Endodermal cell (in vitro differentiated cells): ENCODE data around the gene PPP2R5B. TPM values are rescaled to one million over a fixed set of nuclear protein-coding genes. Genes with fewer than 3 reads are reported as not detected.

Source experiments
- DNase-seq: peaks from one replicate; pipeline ENCODE4 v3.0.0-alpha.2; 2017
- H3K27ac ChIP-seq: 2 replicates; pipeline ENCODE4 v1.5.1; 2013; ENCODE audit warnings: mild to moderate bottlenecking, low read depth, low read length, moderate library complexity
- H3K27me3 ChIP-seq: 2 replicates; pipeline ENCODE4 v1.6.1; 2013; ENCODE audit warnings: mild to moderate bottlenecking, low read length, moderate library complexity; ENCODE audit not compliant: insufficient read depth, control insufficient read depth, poor library complexity, severe bottlenecking
- H3K36me3 ChIP-seq: 2 replicates; pipeline ENCODE4 v1.7.0; 2013; ENCODE audit warnings: mild to moderate bottlenecking, low read length, moderate library complexity; ENCODE audit not compliant: control insufficient read depth, insufficient read depth
- H3K4me1 ChIP-seq: one replicate; pipeline ENCODE4 v1.7.0; 2013; ENCODE audit warnings: low read length; ENCODE audit not compliant: control insufficient read depth, insufficient read depth
- H3K4me3 ChIP-seq: 2 replicates; pipeline ENCODE4 v1.5.1; 2013; ENCODE audit warnings: mild to moderate bottlenecking, low read length, moderate library complexity
- H3K9ac ChIP-seq: 2 replicates; pipeline ENCODE4 v1.6.1; 2013; ENCODE audit warnings: mild to moderate bottlenecking, low read length, moderate library complexity; ENCODE audit not compliant: poor library complexity, severe bottlenecking; ENCODE audit errors: extremely low read depth
- H3K9me3 ChIP-seq: 2 replicates; pipeline ENCODE4 v1.6.1; 2013; ENCODE audit warnings: mild to moderate bottlenecking, low read length, moderate library complexity; ENCODE audit not compliant: control insufficient read depth
- H3K27ac Mint-ChIP-seq: 2 replicates; pipeline ENCODE4 v1.8.0; 2020; ENCODE audit warnings: mixed read lengths
- H3K27me3 Mint-ChIP-seq: 2 replicates; pipeline ENCODE4 v1.8.0; 2021; ENCODE audit warnings: mild to moderate bottlenecking, mixed read lengths; ENCODE audit not compliant: insufficient read depth
- H3K36me3 Mint-ChIP-seq: 2 replicates; pipeline ENCODE4 v1.8.0; 2020; ENCODE audit warnings: low read depth, mixed read lengths
- H3K4me1 Mint-ChIP-seq: 2 replicates; pipeline ENCODE4 v1.8.0; 2020; ENCODE audit warnings: mixed read lengths
- H3K4me3 Mint-ChIP-seq: 2 replicates; pipeline ENCODE4 v1.8.0; 2020; ENCODE audit warnings: mild to moderate bottlenecking, moderate library complexity, mixed read lengths
- H3K9me3 Mint-ChIP-seq: 2 replicates; pipeline ENCODE4 v1.8.0; 2020; ENCODE audit warnings: mild to moderate bottlenecking, mixed read lengths
- CTCF ChIP-seq: fragments of 200-600 bp; sonication (generic); conservative IDR thresholded peaks from 2 replicates; pipeline ENCODE4 v1.5.0; 2021; ENCODE audit warnings: antibody characterized with exemption, mild to moderate bottlenecking
- whole genome bisulfite sequencing, 2 experiments: methylation state at CpG; one replicate each; pipeline versions ENCODE4 v1.1.5 to v1.1.7; 2013; ENCODE audit warnings: missing lambda C conversion rate in 2 of 2, mixed read lengths in 1 of 2; ENCODE audit not compliant: insufficient coverage in 1 of 2, insufficient read length in 1 of 2; 5-methylcytosine and 5-hydroxymethylcytosine counted together
- total RNA-seq, 2 donors: library from RNA; stranded (reverse); fragmentation: NEBNext Ultra II Directional in 1 of 2; extraction: Animal tissue kit (Norgen Biotek cat#: 25700) in 1 of 2; gene quantifications; 2 replicates in 1 of 2; 3 replicates in 1 of 2; pipeline ENCODE4 v1.2.1, GENCODE V29; 2021

PPP2R5B gene
- total RNA-seq, 2 donors from 2014 or later: 2.8 to 3.3 TPM

GRCh38 chr11:64910451-64911093 lies 13.9 kb upstream of the PPP2R5B start:
- Mint-ChIP-seq H3K27me3 (no peaks in the 10 kb centered on the region), H3K9me3 (no peaks in the 10 kb centered on the region), H3K4me3 (no peak overlapping the region), H3K36me3 (peaks cover 21% of the 10 kb centered on the region), H3K4me1 (no peaks in the 10 kb centered on the region), H3K27ac (no peak overlapping the region)
- DNase-seq: no peak
- no peak for TF ChIP-seq CTCF
- no peaks in the 10 kb centered on the region for H3K4me1 ChIP-seq
- no peak overlapping the region for H3K27ac ChIP-seq
- H3K4me3 ChIP-seq: no peak overlapping the region
- H3K36me3 ChIP-seq: peaks cover 22% of the 10 kb centered on the region
- 94 to 96% methylated on average over 25 to 27 of the region's 27 CpGs for WGBS, 2 experiments
- no peaks in the 10 kb centered on the region for H3K9me3 ChIP-seq
- no peaks in the 10 kb centered on the region for H3K27me3 ChIP-seq
- H3K9ac ChIP-seq: no peak overlapping the region

GRCh38 chr11:64911142-64911541 lies 13.3 kb upstream of the PPP2R5B start:
- Histone ChIP-seq H3K9ac (no peak overlapping the region), H3K4me1 (peaks cover 5% of the 10 kb centered on the region), H3K36me3 (peaks cover 22% of the 10 kb centered on the region), H3K4me3 (no peak overlapping the region), H3K27ac (no peak overlapping the region), H3K27me3 (no peaks in the 10 kb centered on the region), H3K9me3 (no peaks in the 10 kb centered on the region)
- Mint-ChIP-seq H3K27me3 (no peaks in the 10 kb centered on the region), H3K4me1 (peaks cover 5% of the 10 kb centered on the region), H3K9me3 (no peaks in the 10 kb centered on the region), H3K27ac (no peak overlapping the region), H3K36me3 (peaks cover 21% of the 10 kb centered on the region), H3K4me3 (no peak overlapping the region)
- no peak for TF ChIP-seq CTCF
- 91 to 93% methylated on average over 3 to 7 of the region's 7 CpGs for WGBS, 2 experiments
- no peak for DNase-seq

- H3K27ac ChIP-seq: no peak overlapping the region
- Mint-ChIP-seq H3K27ac (no peak overlapping the region), H3K36me3 (peaks cover 21% of the 10 kb centered on the region), H3K9me3 (no peaks in the 10 kb centered on the region), H3K4me1 (peaks cover 9% of the 10 kb centered on the region), H3K4me3 (no peak overlapping the region), H3K27me3 (no peaks in the 10 kb centered on the region)
- H3K4me3 ChIP-seq: no peak overlapping the region
- no peaks in the 10 kb centered on the region for H3K9me3 ChIP-seq
- H3K4me1 ChIP-seq: peaks cover 6% of the 10 kb centered on the region
- WGBS, 2 experiments: 87 to 92% methylated on average over 6 to 7 of the region's 9 CpGs
- no peak for DNase-seq
- H3K9ac ChIP-seq: no peak overlapping the region
- TF ChIP-seq CTCF: no peak
- H3K36me3 ChIP-seq: peaks cover 22% of the 10 kb centered on the region
- no peaks in the 10 kb centered on the region for H3K27me3 ChIP-seq
Measured at GRCh38 chr11:64911689-64912088, 12.8 kb upstream of the PPP2R5B start.
